ENCODE measurements around the gene IL1RN.

The IL1RN gene

GRCh38 chr2:113083296-113083695, 44.1 kb upstream of the IL1RN start:
- no peak for DNase-seq (ENCODE audit: low spot score)
- no peak for TF ChIP-seq CTCF (IDR thresholded peaks at IDR 0.05; ENCODE audit: extremely low read depth, insufficient read depth, missing control alignments)
- in situ Hi-C loops (cut with MboI; ENCODE audit: low pct_unique_long_range_greater_than_20kb, low sequenced_read_pairs, unreplicated experiment) = loop anchor here (10.0 kb wide), 1 partner anchor 122 kb away; no protein-coding TSS in a partner anchor

- DNase-seq (ENCODE audit: low spot score) = peak; percentile 34
- in situ Hi-C loops (cut with MboI; ENCODE audit: low pct_unique_long_range_greater_than_20kb, low sequenced_read_pairs, unreplicated experiment) = loop anchor here (10.0 kb wide), 1 partner anchor 120 kb away; no protein-coding TSS in a partner anchor
- peak; percentile 41 for TF ChIP-seq CTCF (IDR thresholded peaks at IDR 0.05; ENCODE audit: extremely low read depth, insufficient read depth, missing control alignments)
Measured at GRCh38 chr2:113084249-113085000, 43.0 kb upstream of the IL1RN start.

- no peak for DNase-seq (ENCODE audit: low spot score)
- TF ChIP-seq CTCF (IDR thresholded peaks at IDR 0.05; ENCODE audit: extremely low read depth, insufficient read depth, missing control alignments) = no peak
- in situ Hi-C loops (cut with MboI; ENCODE audit: low pct_unique_long_range_greater_than_20kb, low sequenced_read_pairs, unreplicated experiment) = loop anchor here (10.0 kb wide), 1 partner anchor 119 kb away; no protein-coding TSS in a partner anchor
Measured at GRCh38 chr2:113085542-113085941, 41.9 kb upstream of the IL1RN start.

- TF ChIP-seq CTCF (IDR thresholded peaks at IDR 0.05; ENCODE audit: extremely low read depth, insufficient read depth, missing control alignments) = no peak
- no peak for DNase-seq (ENCODE audit: low spot score)
- in situ Hi-C loops (cut with MboI; ENCODE audit: low pct_unique_long_range_greater_than_20kb, low sequenced_read_pairs, unreplicated experiment) = loop anchor here (10.0 kb wide), 1 partner anchor 116 kb away; no protein-coding TSS in a partner anchor
Measured at GRCh38 chr2:113088213-113088992, 39.0 kb upstream of the IL1RN start.

- no peak for TF ChIP-seq CTCF (IDR thresholded peaks at IDR 0.05; ENCODE audit: extremely low read depth, insufficient read depth, missing control alignments)
- in situ Hi-C loops (cut with MboI; ENCODE audit: low pct_unique_long_range_greater_than_20kb, low sequenced_read_pairs, unreplicated experiment) = loop anchor here (10.0 kb wide), 1 partner anchor 115 kb away; no protein-coding TSS in a partner anchor
- no peak for DNase-seq (ENCODE audit: low spot score)
Measured at GRCh38 chr2:113089916-113090315, 37.5 kb upstream of the IL1RN start.

GRCh38 chr2:113091231-113091896, 36.0 kb upstream of the IL1RN start:
- in situ Hi-C loops (cut with MboI; ENCODE audit: low pct_unique_long_range_greater_than_20kb, low sequenced_read_pairs, unreplicated experiment) = no loop called here
- no peak for DNase-seq (ENCODE audit: low spot score)
- no peak for TF ChIP-seq CTCF (IDR thresholded peaks at IDR 0.05; ENCODE audit: extremely low read depth, insufficient read depth, missing control alignments)

Data from GM13977 (cell line).